Transverse colon (tissue), 4 donors: ENCODE measurements around the gene UBE2E1. TPM values are rescaled to one million over a fixed set of nuclear protein-coding genes. Genes with fewer than 3 reads are reported as not detected.
"Not testable (repeated sequence)": the region's sequence is repeated elsewhere in the genome, so short reads cannot be mapped to it uniquely, and the experiment has no call there.

ENCODE experiments used
- DNase-seq: peaks from one replicate; pipeline ENCODE4 v3.0.0-alpha.2; 2019
- H3K27ac ChIP-seq, 4 donors: fragments of 200-600 bp; sonication (generic); 2 replicates each; pipeline ENCODE4 v1.5.1; 2016 to 2018; ENCODE audit warnings: inconsistent platforms in 4 of 4
- H3K27me3 ChIP-seq: fragments of 200-600 bp; sonication (generic); 2 replicates; pipeline ENCODE4 v1.5.1; 2017; ENCODE audit warnings: inconsistent platforms
- H3K36me3 ChIP-seq, 4 donors: fragments of 200-600 bp; sonication (generic); 2 replicates each; pipeline ENCODE4 v1.5.1; 2017 to 2019; ENCODE audit warnings: inconsistent platforms in 4 of 4
- H3K4me1 ChIP-seq, 4 donors: fragments of 200-600 bp; sonication (generic); 2 replicates each; pipeline ENCODE4 v1.5.1; 2017 to 2020; ENCODE audit warnings: inconsistent platforms in 4 of 4
- H3K4me3 ChIP-seq, 4 donors: fragments of 200-600 bp; sonication (generic); 1 replicate in 1 of 4; 2 replicates in 3 of 4; pipeline versions ENCODE4 v1.5.1 to v1.6.1; 2017 to 2019; ENCODE audit warnings: inconsistent platforms in 4 of 4
- H3K9me3 ChIP-seq, 2 donors: fragments of 200-600 bp; sonication (generic); 2 replicates each; pipeline ENCODE4 v1.5.1; 2017 to 2019; ENCODE audit warnings: inconsistent platforms in 2 of 2
- CTCF ChIP-seq, 5 experiments: fragments of 200-600 bp in 3 of 5; fragments of 450-650 bp in 2 of 5; sonication (generic) in 3 of 5; IDR thresholded peaks; 1 replicate in 2 of 5; 2 replicates in 3 of 5; pipeline ENCODE4 v1.5.1; 2016 to 2017; ENCODE audit warnings: antibody characterized with exemption in 5 of 5, inconsistent platforms in 3 of 5, mild to moderate bottlenecking in 2 of 5, moderate library complexity in 1 of 5
- EP300 ChIP-seq: sonication (generic); formaldehyde crosslinking; IDR thresholded peaks from one replicate; pipeline ENCODE4 v1.6.1; 2017; ENCODE audit warnings: antibody characterized with exemption, low read depth
- POLR2A ChIP-seq: fragments of 450-650 bp; IDR thresholded peaks from one replicate; pipeline ENCODE4 v1.6.1; 2016; ENCODE audit warnings: antibody characterized with exemption, mild to moderate bottlenecking, moderate library complexity
- POLR2AphosphoS5 ChIP-seq, 3 donors: sonication (generic); formaldehyde crosslinking; IDR thresholded peaks; one replicate each; pipeline ENCODE4 v1.6.1; 2016; ENCODE audit warnings: antibody characterized with exemption in 3 of 3
- WGBS, 2 donors: methylation state at CpG; one replicate each; pipeline ENCODE4 v1.1.5; 2018; ENCODE audit warnings: low coverage in 1 of 2; 5-methylcytosine and 5-hydroxymethylcytosine counted together
- in situ Hi-C, 4 donors: fragments of 200-750 bp; cut with MboI; loops; one replicate each; pipeline versions ENCODE4 v1.15.0 to v1.15.1; 2017; ENCODE audit warnings: low sequenced_read_pairs in 3 of 4, low pct_ligation_motif_present in 1 of 4, low pct_unique_long_range_greater_than_20kb in 1 of 4
- intact Hi-C: fragments of 100-400 bp; cut with DNase I; formaldehyde crosslinking; loops from one replicate; pipeline ENCODE4 v1.15.1; 2023; ENCODE audit warnings: low total_unique reads
- total RNA-seq, 4 donors: library from RNA; depleted of rRNA; stranded (reverse); fragments of >200 nt; gene quantifications; one replicate each; pipeline ENCODE4 v1.1.0, GENCODE V29; 2016

Gene UBE2E1
- total RNA-seq, 4 donors from 2014 or later, result 62.0 to 109 (median 76.9) TPM

- intact Hi-C loops, result no loop called here
- in situ Hi-C loops, result no loop called here
- no peak for TF ChIP-seq POLR2AphosphoS5 (IDR thresholded peaks at IDR 0.05)
- no peak for TF ChIP-seq EP300
- TF ChIP-seq CTCF (IDR thresholded peaks at IDR 0.05), result no peak
- no peak for TF ChIP-seq POLR2A
Measured at GRCh38 chr3:23900744-23901143, 95.0 kb downstream of the UBE2E1 start.

GRCh38 chr3:23904545-23904944 lies 98.8 kb downstream of the UBE2E1 start:
- H3K4me1 ChIP-seq, result no peaks in the 10 kb centered on the region
- no peak overlapping the region for H3K4me3 ChIP-seq
- DNase-seq, result no peak
- H3K27me3 ChIP-seq, result no peaks in the 10 kb centered on the region
- H3K27ac ChIP-seq, result no peak overlapping the region
- intact Hi-C loops, result no loop called here
- TF ChIP-seq POLR2AphosphoS5 (IDR thresholded peaks at IDR 0.05) (no peak), EP300 (no peak), POLR2A (no peak), CTCF (IDR thresholded peaks at IDR 0.05) (no peak)
- H3K9me3 ChIP-seq, result no peaks in the 10 kb centered on the region
- peaks cover 0 to 17% (median 2%) of the 10 kb centered on the region in 4 donors for H3K36me3 ChIP-seq
- in situ Hi-C loops, result no loop called here

More at GRCh38 chr3:23900744-23901143, 95.0 kb downstream of the UBE2E1 start:
- no peak for DNase-seq
- 78 to 85% methylated on average over 6 of the region's 6 CpGs for WGBS, 2 donors
- Histone ChIP-seq H3K4me3 (no peak overlapping the region), H3K4me1 (no peaks in the 10 kb centered on the region), H3K27me3 (no peaks in the 10 kb centered on the region), H3K36me3 (peaks cover 0 to 16% (median 6%) of the 10 kb centered on the region in 4 donors), H3K27ac (no peak overlapping the region), H3K9me3 (no peaks in the 10 kb centered on the region)

GRCh38 chr3:23909341-23909740 lies 103.6 kb downstream of the UBE2E1 start:
- in situ Hi-C loops, result no loop called here
- H3K4me1 ChIP-seq, result peaks cover 0 to 5% (median 0%) of the 10 kb centered on the region in 4 donors
- intact Hi-C loops, result no loop called here
- H3K27ac ChIP-seq, result no peak overlapping the region
- WGBS, 2 donors, result 90 to 92% methylated on average over 2 to 7 of the region's 7 CpGs
- H3K4me3 ChIP-seq, result no peak overlapping the region
- TF ChIP-seq EP300 (no peak), POLR2A (no peak), POLR2AphosphoS5 (IDR thresholded peaks at IDR 0.05) (no peak), CTCF (IDR thresholded peaks at IDR 0.05) (no peak)
- no peak for DNase-seq
- peaks cover 0 to 4% (median 0%) of the 10 kb centered on the region in 4 donors for H3K36me3 ChIP-seq
- H3K9me3 ChIP-seq, result no peaks in the 10 kb centered on the region
- no peaks in the 10 kb centered on the region for H3K27me3 ChIP-seq

- Histone ChIP-seq H3K4me3 (no peak overlapping the region), H3K27me3 (no peaks in the 10 kb centered on the region), H3K36me3 (peaks cover 0 to 4% (median 0%) of the 10 kb centered on the region in 4 donors), H3K9me3 (no peaks in the 10 kb centered on the region), H3K4me1 (peaks cover 7 to 25% (median 11%) of the 10 kb centered on the region in 4 donors), H3K27ac (no peak overlapping the region)
- TF ChIP-seq POLR2A (no peak), EP300 (no peak), CTCF (IDR thresholded peaks at IDR 0.05) (no peak)
- intact Hi-C loops (no loop called here), in situ Hi-C loops (no loop called here)
- no peak for DNase-seq
- 94% methylated on average over 2 of the region's 2 CpGs for WGBS, 2 donors
Measured at GRCh38 chr3:23911397-23911796, 105.6 kb downstream of the UBE2E1 start.

- intact Hi-C loops, H3K27me3 ChIP-seq, in situ Hi-C loops, H3K36me3 ChIP-seq, H3K9me3 ChIP-seq, H3K4me3 ChIP-seq, DNase-seq, H3K27ac ChIP-seq: not testable (repeated sequence)
- WGBS, 2 donors, result 92 to 100% methylated on average over 1 to 3 of the region's 3 CpGs
- H3K4me1 ChIP-seq, result peaks cover 7 to 25% (median 11%) of the 10 kb centered on the region in 4 donors
Measured at GRCh38 chr3:23912335-23912734, 106.6 kb downstream of the UBE2E1 start.
